Brain microvascular endothelial cell (primary cell): ENCODE results near the gene PLXNB1.

ENCODE experiments used
- DNase-seq: peaks from one replicate; pipeline ENCODE4 v3.0.0-alpha.2; 2020
- H3K27ac ChIP-seq: fragments of 250-450 bp; sonication (Bioruptor Pico); 2 replicates; pipeline ENCODE4 v1.5.1; 2020; ENCODE audit warnings: mild to moderate bottlenecking, moderate library complexity
- H3K27me3 ChIP-seq: fragments of 250-450 bp; sonication (Bioruptor Pico); replicated peaks from 2 replicates; pipeline ENCODE4 v1.5.1; 2020; ENCODE audit warnings: mild to moderate bottlenecking
- H3K36me3 ChIP-seq: fragments of 250-450 bp; sonication (Bioruptor Pico); replicated peaks from 2 replicates; pipeline ENCODE4 v1.5.1; 2020; ENCODE audit warnings: mild to moderate bottlenecking
- H3K4me3 ChIP-seq: 2 replicates; pipeline ENCODE4 v1.5.1; 2011; ENCODE audit warnings: low read depth, mild to moderate bottlenecking, control low read depth, low read length, moderate library complexity
- CTCF ChIP-seq: IDR thresholded peaks from 2 replicates; pipeline ENCODE4 v1.5.1; 2011; ENCODE audit warnings: low read depth, mild to moderate bottlenecking, moderate library complexity, low read length, control low read depth, inconsistent platforms; ENCODE audit errors: missing control alignments
- in situ Hi-C: cut with HindIII; loops from 2 replicates; pipeline ENCODE4 v1.10.0; 2017; ENCODE audit warnings: low sequenced_read_pairs, low pct_ligation_motif_present

PLXNB1 gene

GRCh38 chr3:48470286-48470685, 40.4 kb upstream of the PLXNB1 start:
- Histone ChIP-seq H3K36me3 (peaks cover 30% of the 10 kb centered on the region), H3K27me3 (no peaks in the 10 kb centered on the region), H3K27ac (no peak overlapping the region), H3K4me3 (no peak overlapping the region)
- in situ Hi-C loops = no loop called here
- no peak for DNase-seq
- TF ChIP-seq CTCF = no peak

GRCh38 chr3:48469046-48469915, 39.4 kb upstream of the PLXNB1 start:
- peaks cover 30% of the 10 kb centered on the region for H3K36me3 ChIP-seq
- H3K27me3 ChIP-seq = no peaks in the 10 kb centered on the region
- DNase-seq = no peak
- H3K4me3 ChIP-seq = no peak overlapping the region
- in situ Hi-C loops = no loop called here
- no peak overlapping the region for H3K27ac ChIP-seq
- no peak for TF ChIP-seq CTCF

- Histone ChIP-seq H3K36me3 (peaks cover 30% of the 10 kb centered on the region), H3K27me3 (no peaks in the 10 kb centered on the region), H3K27ac (no peak overlapping the region), H3K4me3 (no peak overlapping the region)
- in situ Hi-C loops = no loop called here
- no peak for TF ChIP-seq CTCF
- no peak for DNase-seq
Measured at GRCh38 chr3:48468329-48468731, 38.4 kb upstream of the PLXNB1 start.

- Histone ChIP-seq H3K4me3 (no peak overlapping the region), H3K36me3 (peaks cover 30% of the 10 kb centered on the region), H3K27me3 (no peaks in the 10 kb centered on the region), H3K27ac (no peak overlapping the region)
- in situ Hi-C loops = no loop called here
- no peak for TF ChIP-seq CTCF
- DNase-seq = no peak
Measured at GRCh38 chr3:48467473-48468267, 37.8 kb upstream of the PLXNB1 start.

GRCh38 chr3:48467110-48467454, 37.2 kb upstream of the PLXNB1 start:
- no peak for TF ChIP-seq CTCF
- peak overlapping the region; percentile 59 for H3K4me3 ChIP-seq
- H3K27ac ChIP-seq = peak overlapping the region; percentile 100
- in situ Hi-C loops = no loop called here
- peaks cover 30% of the 10 kb centered on the region for H3K36me3 ChIP-seq
- no peaks in the 10 kb centered on the region for H3K27me3 ChIP-seq
- DNase-seq = no peak
